Measurements from ENCODE around the gene FAM76A. TPM values are rescaled to one million over a fixed set of nuclear protein-coding genes. Genes with fewer than 3 reads are reported as not detected.
"Not testable (repeated sequence)": the region's sequence is repeated elsewhere in the genome, so short reads cannot be mapped to it uniquely, and the experiment has no call there.

The FAM76A gene
- 10 to 100 TPM; 13.0 to 14.7 TPM for total RNA-seq
- polyA plus RNA-seq (2013, experiment 1 of 2): 11.1 TPM
- 10.6 TPM for polyA plus RNA-seq (2013, experiment 2 of 2)
- long read RNA-seq, experiment 1, partial matches to known transcripts: 3 of 6 reads
- long read RNA-seq, experiment 1, other reads (novel, unspliced or antisense): 2 of 6 reads
- long read RNA-seq, experiment 2, partial matches to known transcripts: 1 of 7 reads
- long read RNA-seq, experiment 2, other reads (novel, unspliced or antisense): 2 of 7 reads
- long read RNA-seq, experiment 3, transcript FAM76A-203 (8 exons, 2,273 nt): minor isoform, 8 of 28 reads
- long read RNA-seq, experiment 3, transcript FAM76A-204 (9 exons, 3,567 nt): major isoform, 14 of 28 reads
- long read RNA-seq, experiment 3, partial matches to known transcripts: 0 of 28 reads
- long read RNA-seq, experiment 3, other reads (novel, unspliced or antisense): 5 of 28 reads
- long read RNA-seq, experiment 4, partial matches to known transcripts: 0 of 1 reads
- long read RNA-seq, experiment 4, other reads (novel, unspliced or antisense): 1 of 1 reads

DNA sequence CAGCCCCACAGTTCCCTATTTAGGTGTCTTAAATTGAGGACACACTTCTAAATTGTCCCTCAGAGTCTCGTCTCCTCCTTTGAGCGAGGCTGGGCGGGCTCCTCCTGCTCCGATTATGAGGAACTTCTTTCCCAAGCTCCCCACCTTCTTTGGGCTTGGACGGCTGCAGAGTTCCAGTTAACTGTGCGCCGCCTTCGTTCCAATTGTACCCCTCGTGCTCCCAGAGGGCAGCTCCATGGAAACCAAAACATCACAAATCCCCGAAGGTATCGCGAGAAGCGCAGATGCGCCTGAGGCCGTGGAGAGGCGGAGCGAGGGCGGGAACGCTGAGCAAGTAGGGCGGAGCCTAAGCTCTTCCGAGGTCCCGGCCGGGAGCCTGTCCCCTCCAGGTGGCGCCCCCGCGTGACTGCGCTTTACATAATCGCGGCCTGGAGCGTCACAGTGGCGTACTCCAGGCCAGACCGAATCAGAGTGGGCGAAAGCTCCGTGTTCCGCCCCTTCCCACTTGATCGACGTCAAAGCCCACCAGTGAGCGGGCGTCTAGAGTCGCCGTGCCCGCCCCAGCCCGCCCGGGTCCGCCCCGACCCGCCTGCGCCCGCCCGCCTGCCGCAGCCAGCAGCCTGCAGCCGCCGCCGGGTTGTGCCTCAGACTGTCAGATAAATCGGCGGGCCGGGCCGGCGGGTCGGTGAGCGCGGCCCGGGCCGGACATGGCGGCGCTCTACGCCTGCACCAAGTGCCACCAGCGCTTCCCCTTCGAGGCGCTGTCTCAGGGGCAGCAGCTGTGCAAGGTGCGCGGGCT lies at the start of gene FAM76A:
Gene FAM76A, plus strand, starts transcription at position 588 of the 799 bp plus-strand sequence. Its CDS starts 120 bp downstream, at position 708.
- Mint-ChIP-seq H3K4me1 (no peaks in the 10 kb centered on the region), H3K4me3 (peak within 1 kb of the TSS; percentile 75), H3K36me3 (ENCODE audit: low read depth) (peaks cover 13% of the 10 kb centered on the region), H3K27me3 (ENCODE audit: insufficient read depth) (peaks cover 7% of the 10 kb centered on the region), H3K27ac (peak within 1 kb of the TSS; percentile 90), H3K9me3 (peaks cover 10% of the 10 kb centered on the region)
- Histone ChIP-seq H3K4me3 (ENCODE audit: low read length) (peak within 1 kb of the TSS; percentile 89), H3K27me3 (ENCODE audit: control insufficient read depth, insufficient read depth, low read length, poor library complexity, severe bottlenecking) (no peaks in the 10 kb centered on the region), H3K27ac (ENCODE audit: low read depth, low read length) (peak within 1 kb of the TSS; percentile 92), H3K9ac (ENCODE audit: extremely low read depth, low read length, poor library complexity, severe bottlenecking) (peak within 1 kb of the TSS; percentile 89), H3K36me3 (ENCODE audit: control insufficient read depth, insufficient read depth, low read length) (peaks cover 8% of the 10 kb centered on the region), H3K9me3 (ENCODE audit: control insufficient read depth, low read length) (no peaks in the 10 kb centered on the region), H3K4me1 (ENCODE audit: control insufficient read depth, insufficient read depth, low read length) (no peaks in the 10 kb centered on the region)
- DNase-seq: peak; percentile 100
- 5 to 12% methylated on average over 25 to 72 of the region's 72 CpGs for WGBS, 2 experiments (ENCODE audit: insufficient coverage in 1 of 2, insufficient read length in 1 of 2)
- TF ChIP-seq, protein P1, sequence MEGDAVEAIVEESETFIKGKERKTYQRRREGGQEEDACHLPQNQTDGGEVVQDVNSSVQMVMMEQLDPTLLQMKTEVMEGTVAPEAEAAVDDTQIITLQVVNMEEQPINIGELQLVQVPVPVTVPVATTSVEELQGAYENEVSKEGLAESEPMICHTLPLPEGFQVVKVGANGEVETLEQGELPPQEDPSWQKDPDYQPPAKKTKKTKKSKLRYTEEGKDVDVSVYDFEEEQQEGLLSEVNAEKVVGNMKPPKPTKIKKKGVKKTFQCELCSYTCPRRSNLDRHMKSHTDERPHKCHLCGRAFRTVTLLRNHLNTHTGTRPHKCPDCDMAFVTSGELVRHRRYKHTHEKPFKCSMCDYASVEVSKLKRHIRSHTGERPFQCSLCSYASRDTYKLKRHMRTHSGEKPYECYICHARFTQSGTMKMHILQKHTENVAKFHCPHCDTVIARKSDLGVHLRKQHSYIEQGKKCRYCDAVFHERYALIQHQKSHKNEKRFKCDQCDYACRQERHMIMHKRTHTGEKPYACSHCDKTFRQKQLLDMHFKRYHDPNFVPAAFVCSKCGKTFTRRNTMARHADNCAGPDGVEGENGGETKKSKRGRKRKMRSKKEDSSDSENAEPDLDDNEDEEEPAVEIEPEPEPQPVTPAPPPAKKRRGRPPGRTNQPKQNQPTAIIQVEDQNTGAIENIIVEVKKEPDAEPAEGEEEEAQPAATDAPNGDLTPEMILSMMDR (conservative IDR thresholded peaks at IDR 0.05): peak; percentile 61

- H3K27me3 ChIP-seq (ENCODE audit: control insufficient read depth, insufficient read depth, low read length, poor library complexity, severe bottlenecking): no peaks in the 10 kb centered on the region
- no peaks in the 10 kb centered on the region for H3K4me1 ChIP-seq (ENCODE audit: control insufficient read depth, insufficient read depth, low read length)
- no peak overlapping the region for H3K27ac ChIP-seq (ENCODE audit: low read depth, low read length)
- Mint-ChIP-seq H3K4me1 (peaks cover 4% of the 10 kb centered on the region), H3K27me3 (ENCODE audit: insufficient read depth) (peaks cover 1% of the 10 kb centered on the region), H3K4me3 (no peak overlapping the region), H3K9me3 (peaks cover 28% of the 10 kb centered on the region), H3K36me3 (ENCODE audit: low read depth) (peaks cover 2% of the 10 kb centered on the region), H3K27ac (no peak overlapping the region)
- TF ChIP-seq, protein P1 (conservative IDR thresholded peaks at IDR 0.05): no peak
- H3K36me3 ChIP-seq (ENCODE audit: control insufficient read depth, insufficient read depth, low read length): no peaks in the 10 kb centered on the region
- no peak overlapping the region for H3K4me3 ChIP-seq (ENCODE audit: low read length)
- no peak for DNase-seq
- H3K9me3 ChIP-seq (ENCODE audit: control insufficient read depth, low read length): peaks cover 18% of the 10 kb centered on the region
- H3K9ac ChIP-seq (ENCODE audit: extremely low read depth, low read length, poor library complexity, severe bottlenecking): no peak overlapping the region
- 86 to 92% methylated on average over 1 of the region's 1 CpG for WGBS, 2 experiments (ENCODE audit: insufficient coverage in 1 of 2, insufficient read length in 1 of 2)
Observed at GRCh38 chr1:27676410-27676809, 49.4 kb upstream of the FAM76A start.

DNA sequence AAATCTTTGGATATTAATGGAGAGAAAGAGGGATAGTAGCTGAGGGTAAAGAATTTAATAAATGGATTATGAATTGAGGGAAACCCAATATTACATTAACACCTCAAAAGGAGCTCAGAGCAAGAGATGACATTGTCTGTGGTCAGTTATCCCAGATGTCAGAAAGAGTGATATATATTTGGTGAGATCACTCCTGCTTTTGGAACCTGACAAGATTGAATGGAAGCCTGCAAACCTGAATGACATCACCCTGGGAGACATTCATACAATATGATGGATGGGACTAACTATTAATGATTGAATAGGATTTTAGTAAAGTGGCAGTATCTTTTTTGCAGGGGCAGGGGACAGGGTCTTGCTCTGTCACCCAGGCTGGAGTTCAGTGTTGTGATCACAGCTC lies 47.0 kb upstream of the FAM76A start:
- peaks cover 30% of the 10 kb centered on the region for H3K9me3 ChIP-seq (ENCODE audit: control insufficient read depth, low read length)
- Mint-ChIP-seq H3K9me3 (peaks cover 51% of the 10 kb centered on the region), H3K27ac (no peak overlapping the region), H3K4me3 (no peak overlapping the region), H3K27me3 (ENCODE audit: insufficient read depth) (peaks cover 3% of the 10 kb centered on the region), H3K36me3 (ENCODE audit: low read depth) (peaks cover 6% of the 10 kb centered on the region), H3K4me1 (no peaks in the 10 kb centered on the region)
- no peaks in the 10 kb centered on the region for H3K27me3 ChIP-seq (ENCODE audit: control insufficient read depth, insufficient read depth, low read length, poor library complexity, severe bottlenecking)
- H3K4me3 ChIP-seq (ENCODE audit: low read length): no peak overlapping the region
- no peaks in the 10 kb centered on the region for H3K4me1 ChIP-seq (ENCODE audit: control insufficient read depth, insufficient read depth, low read length)
- no peak overlapping the region for H3K9ac ChIP-seq (ENCODE audit: extremely low read depth, low read length, poor library complexity, severe bottlenecking)
- H3K27ac ChIP-seq (ENCODE audit: low read depth, low read length): no peak overlapping the region
- H3K36me3 ChIP-seq (ENCODE audit: control insufficient read depth, insufficient read depth, low read length): no peaks in the 10 kb centered on the region
- TF ChIP-seq, protein P1 (conservative IDR thresholded peaks at IDR 0.05): no peak
- DNase-seq: no peak

- peaks cover 51% of the 10 kb centered on the region for H3K9me3 Mint-ChIP-seq
- peaks cover 30% of the 10 kb centered on the region for H3K9me3 ChIP-seq (ENCODE audit: control insufficient read depth, low read length)
- H3K4me1 ChIP-seq (ENCODE audit: control insufficient read depth, insufficient read depth, low read length); H3K4me3 Mint-ChIP-seq; H3K27me3 Mint-ChIP-seq (ENCODE audit: insufficient read depth); H3K4me3 ChIP-seq (ENCODE audit: low read length); H3K36me3 Mint-ChIP-seq (ENCODE audit: low read depth); H3K36me3 ChIP-seq (ENCODE audit: control insufficient read depth, insufficient read depth, low read length); H3K4me1 Mint-ChIP-seq; H3K9ac ChIP-seq (ENCODE audit: extremely low read depth, low read length, poor library complexity, severe bottlenecking); H3K27me3 ChIP-seq (ENCODE audit: control insufficient read depth, insufficient read depth, low read length, poor library complexity, severe bottlenecking); DNase-seq; H3K27ac ChIP-seq (ENCODE audit: low read depth, low read length); H3K27ac Mint-ChIP-seq: not testable (repeated sequence)
- WGBS, 2 experiments (ENCODE audit: insufficient coverage in 1 of 2, insufficient read length in 1 of 2): 98% methylated on average over 2 of the region's 2 CpGs; no CpG with 5 or more reads in 1 of the 2 experiments
Observed at GRCh38 chr1:27680225-27680791, 45.5 kb upstream of the FAM76A start.
